HepG2 (cell line): Measurements from ENCODE around the gene HIPK2. TPM values are rescaled to one million over a fixed set of nuclear protein-coding genes. Genes with fewer than 3 reads are reported as not detected.
A peak's percentile ranks its signal among the peaks of the same experiment; 100 is the strongest.

Source experiments
- ATAC-seq: fragments of 200-7000 bp; cut with Tn5 transposase; 3 replicates; pipeline ENCODE4 v1.9.1; 2020; ENCODE audit warnings: mild to moderate bottlenecking, moderate library complexity
- BruUV-seq: library from RNA; stranded (reverse); fragments of 400-500 nt; replicated peaks from 2 replicates; lab custom pipeline; 2021; lab: Mats Ljungman, UMichigan
- CTCF ChIA-PET: fragments of 300-600 bp; formaldehyde crosslinking; extraction: SDS; loops from one replicate; lab custom pipeline; 2021; ENCODE audit warnings: low total read pairs, inconsistent platforms, low intra/inter-chr PET ratio; lab: Yijun Ruan, JAX
- POLR2A ChIA-PET: fragments of 350-600 bp; sonication (Branson Sonifier 250); formaldehyde crosslinking; loops from one replicate; lab custom pipeline; 2020; ENCODE audit warnings: antibody characterized with exemption, inconsistent platforms; lab: Yijun Ruan, JAX
- DNase-seq: peaks from one replicate; pipeline ENCODE4 v3.0.0-alpha.2; 2015; ENCODE audit warnings: low spot score
- FAIRE-seq: peaks from 3 replicates; lab custom pipeline; 2011; peaks lifted over from hg19 to GRCh38; lab: Jason Lieb, UNC
- H2AFZ ChIP-seq: one replicate; pipeline ENCODE4 v1.6.1; 2011; ENCODE audit warnings: low read length, inconsistent platforms
- H3K27ac ChIP-seq: fragments of 300-600 bp; 3 replicates; pipeline ENCODE4 v1.8.0; 2011; ENCODE audit warnings: mixed run types, mild to moderate bottlenecking, mixed read lengths, low read length, inconsistent platforms; ENCODE audit not compliant: insufficient read depth; ENCODE audit errors: extremely low read length
- H3K27me3 ChIP-seq, 2 experiments: fragments of 200-600 bp in 1 of 2; 2 replicates in 1 of 2; 3 replicates in 1 of 2; pipeline versions ENCODE4 v1.6.0 to v1.8.0; 2011; ENCODE audit warnings: low read length in 2 of 2, mild to moderate bottlenecking in 2 of 2, moderate library complexity in 2 of 2, inconsistent platforms in 1 of 2; ENCODE audit not compliant: insufficient read depth in 2 of 2, control insufficient read depth in 1 of 2
- H3K36me3 ChIP-seq, 2 experiments: fragments of 200-600 bp in 1 of 2; replicated peaks in 1 of 2; 2 replicates in 1 of 2; 3 replicates in 1 of 2; pipeline versions ENCODE4 v1.5.1 to v1.8.0; 2011; ENCODE audit warnings: low read length in 2 of 2, inconsistent platforms in 1 of 2; ENCODE audit not compliant: insufficient read depth in 2 of 2, control insufficient read depth in 1 of 2
- H3K4me1 ChIP-seq: 2 replicates; pipeline ENCODE4 v1.5.1; 2012; ENCODE audit warnings: low read length, inconsistent platforms; ENCODE audit not compliant: insufficient read depth
- H3K4me2 ChIP-seq: 2 replicates; pipeline ENCODE4 v1.6.0; 2011; ENCODE audit warnings: low read depth, low read length, inconsistent platforms
- H3K4me3 ChIP-seq, 3 experiments: fragments of 200-600 bp in 1 of 3; sonication (generic), shearing (Covaris generic) in 1 of 3; replicated peaks in 1 of 3; 2 replicates each; pipeline ENCODE4 v1.5.1; 2011 to 2016; ENCODE audit warnings: low read length in 3 of 3, inconsistent platforms in 2 of 3, low read depth in 2 of 3, mild to moderate bottlenecking in 2 of 3, control low read depth in 1 of 3, mixed read lengths in 1 of 3; ENCODE audit not compliant: insufficient read depth in 1 of 3
- H3K79me2 ChIP-seq: one replicate; pipeline ENCODE4 v1.6.1; 2011; ENCODE audit warnings: low read length, inconsistent platforms; ENCODE audit not compliant: insufficient read depth
- H3K9ac ChIP-seq: 2 replicates; pipeline ENCODE4 v1.6.0; 2011; ENCODE audit warnings: mild to moderate bottlenecking, low read depth, low read length, inconsistent platforms; ENCODE audit not compliant: insufficient read depth
- H3K9me3 ChIP-seq: 2 replicates; pipeline ENCODE4 v1.5.1; 2012; ENCODE audit warnings: mild to moderate bottlenecking, low read length
- H4K20me1 ChIP-seq: 2 replicates; pipeline ENCODE4 v1.6.0; 2011; ENCODE audit warnings: inconsistent platforms, mild to moderate bottlenecking, low read length, moderate library complexity; ENCODE audit not compliant: insufficient read depth
- GABPB1 ChIP-seq: IDR thresholded peaks from 2 replicates; pipeline ENCODE4 v1.6.1; 2016; ENCODE audit warnings: mild to moderate bottlenecking, missing genetic modification reagents, moderate library complexity, missing compliant biosample characterization
- HIVEP1 ChIP-seq: sonication (generic); formaldehyde crosslinking; IDR thresholded peaks from 2 replicates; pipeline ENCODE4 v1.4.0; 2020; ENCODE audit warnings: mild to moderate bottlenecking, missing genetic modification reagents
- HMGA1 ChIP-seq: sonication (generic); formaldehyde crosslinking; conservative IDR thresholded peaks from 2 replicates; pipeline ENCODE4 v1.4.0; 2020; ENCODE audit warnings: missing genetic modification reagents
- HNF4A ChIP-seq: sonication (generic); formaldehyde crosslinking; IDR thresholded peaks from 2 replicates; pipeline ENCODE4 v1.4.0; 2020; ENCODE audit warnings: missing genetic modification reagents
- POLR2AphosphoS2 ChIP-seq: IDR thresholded peaks from 2 replicates; pipeline ENCODE4 v1.6.1; 2011; ENCODE audit warnings: low read depth, low read length, improper control_type of control experiment
- SMYD3 ChIP-seq: sonication (generic); formaldehyde crosslinking; IDR thresholded peaks from 2 replicates; pipeline ENCODE4 v1.8.1; 2023; ENCODE audit warnings: mild to moderate bottlenecking, missing genetic modification reagents
- ZNF235 ChIP-seq: sonication (generic); formaldehyde crosslinking; IDR thresholded peaks from 2 replicates; pipeline ENCODE4 v1.8.1; 2023; ENCODE audit warnings: mild to moderate bottlenecking, missing genetic modification reagents, borderline replicate concordance
- WGBS: methylation state at CpG from one replicate; pipeline ENCODE4 v1.1.6; 2017; ENCODE audit warnings: low lambda C conversion rate; 5-methylcytosine and 5-hydroxymethylcytosine counted together
- in situ Hi-C: cut with HindIII; loops from 2 replicates; pipeline ENCODE4 v1.10.0; 2017; ENCODE audit warnings: low pct_unique_long_range_greater_than_20kb; ENCODE audit not compliant: extremely low pct_ligation_motif_present
- intact Hi-C: fragments of 100-400 bp; cut with micrococcal nuclease; formaldehyde crosslinking; loops from one replicate; pipeline ENCODE4 v1.10.0; 2022; ENCODE audit not compliant: unreplicated experiment
- polyA plus RNA-seq, 8 experiments: library from polyadenylated mRNA; depleted of rRNA in 3 of 8; stranded (reverse) in 7 of 8; unstranded in 1 of 8; fragments of >200 nt; fragmentation: Illumina TruSeq in 4 of 8; extraction: Trizol in 4 of 8; gene quantifications; 2 replicates each; pipeline versions ENCODE4 v1.2.1 to v1.2.3, GENCODE V29; 2011 to 2016; ENCODE audit warnings: low read depth in 4 of 8, missing spikeins in 1 of 8, mixed read lengths in 1 of 8; ENCODE audit not compliant: insufficient read depth in 1 of 8
- total RNA-seq, 5 experiments: library from RNA; depleted of rRNA; stranded (reverse); fragments of >200 nt; fragmentation: Illumina TruSeq; extraction: Trizol; gene quantifications; 2 replicates each; pipeline ENCODE4 v1.2.3, GENCODE V29; 2016; ENCODE audit warnings: low read depth in 1 of 5
- TF ChIP-seq, protein P1 (sequence below): sonication (generic); formaldehyde crosslinking; IDR thresholded peaks from 2 replicates; pipeline ENCODE4 v1.4.0; 2020; ENCODE audit warnings: missing genetic modification reagents, mild to moderate bottlenecking, borderline replicate concordance
- TF ChIP-seq, protein P2 (sequence below): sonication (generic); formaldehyde crosslinking; IDR thresholded peaks from 2 replicates; pipeline ENCODE4 v1.8.0; 2022; ENCODE audit warnings: mild to moderate bottlenecking, missing genetic modification reagents, moderate library complexity
- TF ChIP-seq, protein P3 (sequence below): sonication (generic); formaldehyde crosslinking; IDR thresholded peaks from 2 replicates; pipeline ENCODE4 v1.4.0; 2020; ENCODE audit warnings: missing genetic modification reagents
- TF ChIP-seq, protein P4 (sequence below): sonication (generic); formaldehyde crosslinking; IDR thresholded peaks from 2 replicates; pipeline ENCODE4 v1.4.0; 2020; ENCODE audit warnings: missing genetic modification reagents
- TF ChIP-seq, protein P5 (sequence below): sonication (generic); formaldehyde crosslinking; IDR thresholded peaks from 2 replicates; pipeline ENCODE4 v1.8.0; 2023; ENCODE audit warnings: mild to moderate bottlenecking, missing genetic modification reagents

HIPK2 gene
- total and polyA plus RNA-seq, 2 of the 13 experiments (the other 11 are each of a cell fraction or from before 2014, with no cell fraction given), result 14.4 to 20.2 TPM

DNA sequence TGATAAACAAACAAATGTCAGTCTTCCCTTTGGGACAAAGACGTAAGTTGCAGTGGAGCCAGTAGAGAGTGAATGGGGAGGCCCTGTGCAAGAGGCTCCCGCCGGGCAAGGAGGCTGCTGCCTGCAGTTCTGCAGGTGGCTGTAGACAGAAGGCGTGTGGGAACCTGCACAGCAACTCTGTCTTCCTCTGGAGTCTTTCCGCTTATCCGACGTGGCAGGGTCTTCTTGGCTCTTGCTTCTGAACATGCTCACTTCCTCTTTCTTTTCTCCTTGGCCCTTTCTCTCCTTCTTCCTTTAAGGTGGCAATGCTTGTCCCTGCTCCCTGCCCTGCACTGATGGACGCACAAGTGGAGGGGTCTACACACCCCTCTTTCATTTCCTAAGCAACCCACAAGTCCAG lies 122.5 kb downstream of the HIPK2 start (continued):
- TF ChIP-seq, protein P1, sequence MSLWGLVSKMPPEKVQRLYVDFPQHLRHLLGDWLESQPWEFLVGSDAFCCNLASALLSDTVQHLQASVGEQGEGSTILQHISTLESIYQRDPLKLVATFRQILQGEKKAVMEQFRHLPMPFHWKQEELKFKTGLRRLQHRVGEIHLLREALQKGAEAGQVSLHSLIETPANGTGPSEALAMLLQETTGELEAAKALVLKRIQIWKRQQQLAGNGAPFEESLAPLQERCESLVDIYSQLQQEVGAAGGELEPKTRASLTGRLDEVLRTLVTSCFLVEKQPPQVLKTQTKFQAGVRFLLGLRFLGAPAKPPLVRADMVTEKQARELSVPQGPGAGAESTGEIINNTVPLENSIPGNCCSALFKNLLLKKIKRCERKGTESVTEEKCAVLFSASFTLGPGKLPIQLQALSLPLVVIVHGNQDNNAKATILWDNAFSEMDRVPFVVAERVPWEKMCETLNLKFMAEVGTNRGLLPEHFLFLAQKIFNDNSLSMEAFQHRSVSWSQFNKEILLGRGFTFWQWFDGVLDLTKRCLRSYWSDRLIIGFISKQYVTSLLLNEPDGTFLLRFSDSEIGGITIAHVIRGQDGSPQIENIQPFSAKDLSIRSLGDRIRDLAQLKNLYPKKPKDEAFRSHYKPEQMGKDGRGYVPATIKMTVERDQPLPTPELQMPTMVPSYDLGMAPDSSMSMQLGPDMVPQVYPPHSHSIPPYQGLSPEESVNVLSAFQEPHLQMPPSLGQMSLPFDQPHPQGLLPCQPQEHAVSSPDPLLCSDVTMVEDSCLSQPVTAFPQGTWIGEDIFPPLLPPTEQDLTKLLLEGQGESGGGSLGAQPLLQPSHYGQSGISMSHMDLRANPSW (CRISPR knock-in tag), result no peak
- TF ChIP-seq ZNF235 (CRISPR knock-in tag), result no peak
- TF ChIP-seq, all 625 proteins: peak for 0

DNA sequence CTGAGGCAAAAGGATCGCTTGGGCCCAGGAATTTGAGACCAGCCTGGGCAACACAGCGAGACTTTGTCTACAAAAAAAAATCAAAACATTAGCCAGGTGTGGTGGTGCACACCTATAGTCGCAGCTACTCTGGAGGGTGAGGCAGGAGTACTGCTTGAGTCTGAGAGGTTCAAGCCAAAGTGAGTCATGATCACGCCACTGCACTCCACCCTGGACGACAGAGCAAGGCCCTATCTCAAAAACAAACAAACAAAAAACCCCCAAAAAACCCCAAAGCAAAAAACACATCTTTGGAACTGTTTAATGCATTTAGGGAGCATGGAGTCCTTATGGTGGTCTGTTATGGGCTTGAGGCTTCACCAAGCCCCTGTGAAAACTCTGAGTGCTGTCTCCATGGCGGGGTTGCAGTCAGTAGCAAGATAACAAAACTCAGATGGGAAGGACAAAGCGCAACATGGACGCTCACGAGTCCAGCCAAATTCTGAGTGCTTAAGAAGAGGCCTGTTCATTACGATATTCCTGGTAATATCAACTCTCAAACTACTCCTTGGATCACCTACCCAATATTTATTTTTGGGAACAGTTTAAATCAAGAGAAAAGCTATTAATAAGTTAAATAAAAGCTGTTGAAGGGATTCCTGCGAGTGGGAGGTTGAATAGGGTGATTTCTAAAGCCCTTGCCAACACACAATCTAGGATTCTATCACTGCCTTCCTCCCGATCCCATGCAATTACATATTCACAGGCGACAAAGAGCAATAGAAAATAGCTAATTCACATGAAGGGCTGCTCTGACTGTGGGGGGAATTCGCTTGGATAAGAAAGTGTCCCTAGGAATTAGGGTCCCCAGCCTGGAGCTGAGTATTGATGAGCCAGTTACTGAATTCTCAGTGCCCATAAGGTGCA lies 123.3 kb downstream of the HIPK2 start:
- ATAC-seq (no peak), FAIRE-seq (no peak), DNase-seq (no peak)
- Histone ChIP-seq H2AFZ (no peak overlapping the region), H3K9me3 (no peaks in the 10 kb centered on the region), H3K27me3 (no peaks in the 10 kb centered on the region), H3K4me1 (peaks cover 87% of the 10 kb centered on the region), H3K27ac (peak overlapping the region; percentile 18), H3K36me3 (peaks cover 9 to 36% of the 10 kb centered on the region in 2 experiments), H3K9ac (no peak overlapping the region), H3K4me3 (no peak overlapping the region), H3K4me2 (no peak overlapping the region), H3K79me2 (peaks cover 7% of the 10 kb centered on the region), H4K20me1 (no peaks in the 10 kb centered on the region)
- in situ Hi-C loops, result no loop called here
- no TSS peak for BruUV-seq
- 89% methylated on average over 14 of the region's 14 CpGs for WGBS
- CTCF ChIA-PET, result no interaction called here
- intact Hi-C loops, result loop anchor here (10.0 kb wide), 1 partner anchor 90 kb away; no protein-coding TSS in a partner anchor
- TF ChIP-seq GABPB1 (CRISPR knock-in tag) (no peak), SMYD3 (no peak), POLR2AphosphoS2 (no peak), HIVEP1 (CRISPR knock-in tag) (no peak), HMGA1 (CRISPR knock-in tag) (no peak), HNF4A (CRISPR knock-in tag) (0 out of 2 replicates have a peak, but pooled peaks have one; percentile 7)
- TF ChIP-seq, protein P2, sequence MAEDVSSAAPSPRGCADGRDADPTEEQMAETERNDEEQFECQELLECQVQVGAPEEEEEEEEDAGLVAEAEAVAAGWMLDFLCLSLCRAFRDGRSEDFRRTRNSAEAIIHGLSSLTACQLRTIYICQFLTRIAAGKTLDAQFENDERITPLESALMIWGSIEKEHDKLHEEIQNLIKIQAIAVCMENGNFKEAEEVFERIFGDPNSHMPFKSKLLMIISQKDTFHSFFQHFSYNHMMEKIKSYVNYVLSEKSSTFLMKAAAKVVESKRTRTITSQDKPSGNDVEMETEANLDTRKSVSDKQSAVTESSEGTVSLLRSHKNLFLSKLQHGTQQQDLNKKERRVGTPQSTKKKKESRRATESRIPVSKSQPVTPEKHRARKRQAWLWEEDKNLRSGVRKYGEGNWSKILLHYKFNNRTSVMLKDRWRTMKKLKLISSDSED (CRISPR knock-in tag), result no peak
- TF ChIP-seq, protein P3, sequence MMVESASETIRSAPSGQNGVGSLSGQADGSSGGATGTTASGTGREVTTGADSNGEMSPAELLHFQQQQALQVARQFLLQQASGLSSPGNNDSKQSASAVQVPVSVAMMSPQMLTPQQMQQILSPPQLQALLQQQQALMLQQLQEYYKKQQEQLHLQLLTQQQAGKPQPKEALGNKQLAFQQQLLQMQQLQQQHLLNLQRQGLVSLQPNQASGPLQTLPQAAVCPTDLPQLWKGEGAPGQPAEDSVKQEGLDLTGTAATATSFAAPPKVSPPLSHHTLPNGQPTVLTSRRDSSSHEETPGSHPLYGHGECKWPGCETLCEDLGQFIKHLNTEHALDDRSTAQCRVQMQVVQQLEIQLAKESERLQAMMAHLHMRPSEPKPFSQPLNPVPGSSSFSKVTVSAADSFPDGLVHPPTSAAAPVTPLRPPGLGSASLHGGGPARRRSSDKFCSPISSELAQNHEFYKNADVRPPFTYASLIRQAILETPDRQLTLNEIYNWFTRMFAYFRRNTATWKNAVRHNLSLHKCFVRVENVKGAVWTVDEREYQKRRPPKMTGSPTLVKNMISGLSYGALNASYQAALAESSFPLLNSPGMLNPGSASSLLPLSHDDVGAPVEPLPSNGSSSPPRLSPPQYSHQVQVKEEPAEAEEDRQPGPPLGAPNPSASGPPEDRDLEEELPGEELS (CRISPR knock-in tag), result no peak
- TF ChIP-seq, protein P4, sequence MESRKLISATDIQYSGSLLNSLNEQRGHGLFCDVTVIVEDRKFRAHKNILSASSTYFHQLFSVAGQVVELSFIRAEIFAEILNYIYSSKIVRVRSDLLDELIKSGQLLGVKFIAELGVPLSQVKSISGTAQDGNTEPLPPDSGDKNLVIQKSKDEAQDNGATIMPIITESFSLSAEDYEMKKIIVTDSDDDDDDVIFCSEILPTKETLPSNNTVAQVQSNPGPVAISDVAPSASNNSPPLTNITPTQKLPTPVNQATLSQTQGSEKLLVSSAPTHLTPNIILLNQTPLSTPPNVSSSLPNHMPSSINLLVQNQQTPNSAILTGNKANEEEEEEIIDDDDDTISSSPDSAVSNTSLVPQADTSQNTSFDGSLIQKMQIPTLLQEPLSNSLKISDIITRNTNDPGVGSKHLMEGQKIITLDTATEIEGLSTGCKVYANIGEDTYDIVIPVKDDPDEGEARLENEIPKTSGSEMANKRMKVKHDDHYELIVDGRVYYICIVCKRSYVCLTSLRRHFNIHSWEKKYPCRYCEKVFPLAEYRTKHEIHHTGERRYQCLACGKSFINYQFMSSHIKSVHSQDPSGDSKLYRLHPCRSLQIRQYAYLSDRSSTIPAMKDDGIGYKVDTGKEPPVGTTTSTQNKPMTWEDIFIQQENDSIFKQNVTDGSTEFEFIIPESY (CRISPR knock-in tag), result 0 out of 2 replicates have a peak, but pooled peaks have one; percentile 35
- TF ChIP-seq, protein P5, sequence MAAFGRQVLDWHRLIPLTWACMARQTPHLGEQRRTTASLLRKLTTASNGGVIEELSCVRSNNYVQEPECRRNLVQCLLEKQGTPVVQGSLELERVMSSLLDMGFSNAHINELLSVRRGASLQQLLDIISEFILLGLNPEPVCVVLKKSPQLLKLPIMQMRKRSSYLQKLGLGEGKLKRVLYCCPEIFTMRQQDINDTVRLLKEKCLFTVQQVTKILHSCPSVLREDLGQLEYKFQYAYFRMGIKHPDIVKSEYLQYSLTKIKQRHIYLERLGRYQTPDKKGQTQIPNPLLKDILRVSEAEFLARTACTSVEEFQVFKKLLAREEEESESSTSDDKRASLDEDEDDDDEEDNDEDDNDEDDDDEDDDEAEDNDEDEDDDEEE, result no peak
- POLR2A ChIA-PET, result no interaction called here
